Measurements from ENCODE around the gene PARVA. TPM values are rescaled to one million over a fixed set of nuclear protein-coding genes. Genes with fewer than 3 reads are reported as not detected.
A peak's percentile ranks its signal among the peaks of the same experiment; 100 is the strongest.

The PARVA gene
- total and polyA plus RNA-seq, 9 of the 15 experiments (the other 6 are each of a cell fraction or from before 2014, with no cell fraction given), result 0.11 TPM; not detected in 8

- TF ChIP-seq ATF3 (IDR thresholded peaks at IDR 0.05), result peak; percentile 32
- TF ChIP-seq ATF3 (CRISPR knock-in tag; conservative IDR thresholded peaks at IDR 0.05), result no peak
- TF ChIP-seq ZKSCAN8 (CRISPR knock-in tag; IDR thresholded peaks at IDR 0.05), result no peak
- no peak for TF ChIP-seq ZNF740 (CRISPR knock-in tag; IDR thresholded peaks at IDR 0.05)
- no peak for TF ChIP-seq ZNF740 (tag; IDR thresholded peaks at IDR 0.05)
- no peak for TF ChIP-seq BRCA1 (IDR thresholded peaks at IDR 0.05)
- TF ChIP-seq BRCA1 (CRISPR knock-in tag; IDR thresholded peaks at IDR 0.05), result no peak
- no peak for TF ChIP-seq BRD4 (IDR thresholded peaks at IDR 0.05)
- no peak for TF ChIP-seq ETS2 (tag; IDR thresholded peaks at IDR 0.05; ENCODE audit: borderline replicate concordance, poor library complexity, severe bottlenecking)
- TF ChIP-seq EZH2 (IDR thresholded peaks at IDR 0.05; ENCODE audit: borderline replicate concordance, low read depth, low read length), result no peak
- no peak for TF ChIP-seq POLR2H (tag; IDR thresholded peaks at IDR 0.05; ENCODE audit: low read depth)
- no peak for TF ChIP-seq HSF4 (CRISPR knock-in tag; IDR thresholded peaks at IDR 0.05; ENCODE audit: borderline replicate concordance)
- TF ChIP-seq FOXA3 (CRISPR knock-in tag; conservative IDR thresholded peaks at IDR 0.05 in 1 of 2, IDR thresholded peaks at IDR 0.05 in 1 of 2), result no peak
- no peak for TF ChIP-seq ZNF511 (CRISPR knock-in tag; IDR thresholded peaks at IDR 0.05)
Observed at GRCh38 chr11:12432507-12432906, 55.1 kb downstream of the PARVA start (continued).

Measured in K562 (cell line).